GM12873 (cell line): Measurements from ENCODE around the gene IL1R1.

Experiments
- CTCF ChIP-seq: IDR thresholded peaks from 2 replicates; pipeline ENCODE4 v1.5.1; 2012; ENCODE audit warnings: low read depth, mild to moderate bottlenecking, moderate library complexity, low read length, control low read depth; ENCODE audit not compliant: insufficient read depth; ENCODE audit errors: missing control alignments

Gene IL1R1

DNA sequence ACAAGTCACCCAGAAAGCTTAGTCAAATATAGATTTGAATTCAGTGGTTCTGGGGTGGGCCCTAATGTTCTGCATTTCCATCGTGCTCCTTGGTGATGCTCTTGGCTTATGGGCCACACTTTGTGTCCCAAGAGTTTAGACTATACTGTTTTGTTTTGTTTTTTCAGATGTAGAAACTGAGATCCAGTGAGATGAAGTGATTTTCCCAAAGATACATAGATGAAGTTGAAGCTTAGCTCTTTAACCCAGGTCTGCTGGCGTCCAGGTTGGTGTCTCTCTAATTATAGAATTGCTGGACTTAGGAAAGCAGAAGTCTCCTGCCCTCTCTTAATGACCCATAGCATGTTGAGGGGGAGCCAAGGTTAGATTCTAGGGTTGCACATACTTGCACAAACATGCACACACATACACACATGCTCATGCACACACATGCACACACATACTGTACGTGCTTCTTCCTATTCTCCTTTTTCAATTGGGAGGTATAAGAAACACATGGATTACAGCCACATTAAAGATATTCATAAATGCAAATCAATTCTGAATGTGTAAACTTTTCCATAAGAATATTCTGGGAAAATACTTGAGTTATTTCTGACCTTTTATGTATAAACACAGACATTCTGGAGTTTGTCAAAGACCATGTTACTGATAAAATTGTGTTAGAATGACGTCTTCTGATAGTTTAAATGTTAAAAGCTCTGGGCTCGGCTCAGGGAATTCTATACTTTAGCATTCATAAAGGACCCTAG is 41.3 kb upstream of the IL1R1 start:
- TF ChIP-seq CTCF, result no peak

DNA sequence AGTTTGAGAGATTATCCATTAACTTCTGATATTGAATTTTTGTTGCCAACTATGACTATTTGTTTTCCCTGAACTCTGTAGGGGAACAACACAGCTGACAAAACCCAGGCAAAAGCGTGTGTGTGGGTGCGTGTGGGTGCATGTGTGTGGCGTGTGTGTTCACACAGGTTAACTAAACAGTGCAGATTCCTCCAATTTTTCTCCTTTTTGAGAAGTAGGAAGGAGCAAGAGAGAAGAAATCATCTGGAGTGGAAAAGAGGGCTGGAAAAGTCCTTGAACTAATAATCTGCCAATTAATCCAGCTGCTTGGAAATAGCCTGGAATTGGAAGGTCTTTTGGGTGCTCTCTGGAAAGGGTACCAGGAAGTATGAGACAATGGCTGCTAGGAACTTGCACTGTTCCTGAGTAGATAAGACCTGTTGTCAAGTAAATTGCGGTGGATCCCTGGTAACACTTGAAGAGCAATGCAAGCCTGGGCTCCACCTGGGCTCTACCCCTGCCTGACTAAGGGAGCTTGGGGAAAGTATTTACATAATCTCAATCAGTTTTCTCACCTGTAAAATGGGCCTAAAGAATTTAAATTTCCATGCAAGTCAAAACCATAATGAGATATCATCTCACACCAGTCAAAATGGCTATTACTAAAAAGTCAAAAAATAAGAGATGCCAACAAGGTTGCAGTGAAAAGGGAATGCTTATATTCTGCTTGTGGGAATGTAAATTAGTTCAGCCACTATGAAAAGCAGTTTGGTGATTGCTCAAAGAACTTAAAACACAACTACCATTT is 40.5 kb upstream of the IL1R1 start:
- no peak for TF ChIP-seq CTCF

GRCh38 chr2:102103284-102103683 is 39.3 kb upstream of the IL1R1 start:
- no peak for TF ChIP-seq CTCF

DNA sequence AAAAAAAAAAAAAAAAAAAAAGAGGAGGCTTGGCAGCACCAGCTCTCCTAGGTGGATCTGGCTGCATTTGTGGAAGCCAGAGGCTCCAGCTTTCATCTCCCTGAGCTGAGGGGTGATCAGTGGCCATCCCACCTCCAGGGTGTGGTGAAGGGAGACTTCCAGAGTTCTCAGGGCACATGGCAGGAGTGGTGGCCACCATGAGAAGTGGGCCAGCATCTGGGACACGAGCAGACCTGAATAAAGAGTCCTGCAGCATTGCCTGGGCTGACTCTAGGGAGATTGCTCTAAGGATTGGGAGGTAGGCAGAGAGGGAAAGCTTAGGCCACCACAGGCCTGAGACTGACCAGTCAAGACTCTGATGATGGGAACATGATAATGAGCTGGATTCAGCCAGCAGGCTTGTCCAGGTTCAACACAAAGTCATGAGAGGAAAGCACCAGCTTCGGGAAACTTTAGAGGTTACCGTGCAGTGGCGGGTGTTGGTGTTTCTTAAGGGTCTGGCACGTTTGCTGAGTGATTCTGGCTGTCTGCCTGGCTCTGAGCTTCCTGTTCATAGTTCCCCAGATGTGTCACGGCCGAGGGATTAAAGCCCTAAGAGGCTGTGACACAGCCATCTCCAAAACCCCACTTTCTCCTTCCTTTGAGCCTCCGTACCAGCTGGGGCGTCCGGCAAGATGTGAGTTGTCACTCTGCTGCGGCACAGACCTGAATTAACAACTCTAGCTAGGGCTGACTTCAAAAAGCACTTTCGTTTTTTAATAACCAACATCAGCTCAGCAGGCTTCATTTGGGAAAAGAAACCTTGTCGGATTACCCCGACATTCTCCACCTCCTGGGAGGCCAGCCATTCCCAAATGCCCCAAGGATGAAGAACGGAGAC is 38.3 kb upstream of the IL1R1 start:
- TF ChIP-seq CTCF, result no peak

- no peak for TF ChIP-seq CTCF
Measured at GRCh38 chr2:102106133-102106556, 36.4 kb upstream of the IL1R1 start.

DNA sequence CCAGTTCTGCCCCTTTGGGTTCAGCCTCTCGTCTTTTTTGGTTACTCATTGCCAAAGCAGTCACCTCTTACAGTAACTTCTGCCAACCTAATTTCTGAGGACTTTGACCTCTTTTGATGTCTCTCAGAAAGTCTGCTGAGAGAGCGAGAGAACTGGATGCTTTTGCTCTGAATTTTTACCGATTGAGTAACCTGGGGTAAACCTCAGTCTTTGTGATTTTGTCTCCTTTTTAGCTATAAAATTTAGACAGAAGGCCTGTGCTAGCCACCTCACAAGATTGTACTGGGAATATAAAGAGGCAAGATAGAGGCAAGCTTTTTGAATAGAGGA is 34.8 kb upstream of the IL1R1 start:
- TF ChIP-seq CTCF, result no peak

DNA sequence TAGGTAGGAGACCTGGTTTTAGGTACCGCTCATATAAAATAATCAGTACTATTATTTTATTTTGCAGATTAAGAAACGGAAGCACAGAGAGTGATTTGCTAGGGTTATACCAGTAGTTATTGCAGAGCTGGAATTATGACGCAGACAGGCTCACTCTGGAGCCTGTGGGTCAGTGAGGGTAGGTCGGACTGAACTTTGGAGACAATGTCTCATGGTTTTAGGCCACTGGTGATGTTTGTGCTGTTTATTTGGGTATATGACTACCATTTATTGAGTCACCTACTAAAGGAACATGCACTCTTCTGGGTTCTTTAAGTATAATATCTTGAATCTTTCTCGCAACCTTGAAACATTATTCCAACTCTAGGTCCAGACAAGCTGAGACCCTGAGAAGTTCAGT is 33.5 kb upstream of the IL1R1 start:
- TF ChIP-seq CTCF, result no peak
